BE2C (cell line): ENCODE data around the gene P3H2.
"Not testable (repeated sequence)": the region's sequence is repeated elsewhere in the genome, so short reads cannot be mapped to it uniquely, and the experiment has no call there.

Source experiments
- DNase-seq: peaks from one replicate; pipeline ENCODE4 v3.0.0-alpha.2; 2020
- H3K27me3 ChIP-seq: fragments of 250-450 bp; sonication (Bioruptor Pico); 2 replicates; pipeline ENCODE4 v1.5.1; 2020; ENCODE audit warnings: mild to moderate bottlenecking
- H3K36me3 ChIP-seq: fragments of 250-450 bp; sonication (Bioruptor Pico); 2 replicates; pipeline ENCODE4 v1.5.1; 2020; ENCODE audit warnings: mild to moderate bottlenecking
- H3K4me1 ChIP-seq: fragments of 250-450 bp; sonication (Bioruptor Pico); 2 replicates; pipeline ENCODE4 v1.5.1; 2020
- H3K4me3 ChIP-seq: 2 replicates; pipeline ENCODE4 v1.5.1; 2011; ENCODE audit warnings: low read depth, low read length
- H3K9me3 ChIP-seq: fragments of 250-450 bp; sonication (Bioruptor Pico); 2 replicates; pipeline ENCODE4 v1.5.1; 2020
- TF ChIP-seq, protein P1 (sequence below): IDR thresholded peaks from 2 replicates; pipeline ENCODE4 v1.5.1; 2012; ENCODE audit warnings: mild to moderate bottlenecking, low read depth, low read length

P3H2 gene

DNA sequence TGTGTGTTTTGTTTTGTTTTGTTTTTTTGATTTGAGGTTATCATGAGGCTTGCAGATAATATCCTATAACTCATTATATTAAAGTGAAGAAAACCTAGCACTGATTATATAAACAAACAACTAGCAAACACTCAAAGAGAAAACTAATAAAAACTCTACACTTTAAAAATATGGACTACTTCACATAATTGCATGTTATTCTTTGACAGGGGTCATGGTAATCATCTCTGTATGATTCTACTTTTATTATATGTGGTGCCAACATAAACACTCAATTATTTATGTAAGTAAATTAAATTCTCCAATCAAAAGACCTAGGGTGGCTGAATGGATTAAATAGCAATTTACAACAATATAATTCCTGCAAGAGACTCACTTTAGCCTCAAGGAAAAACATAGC is 44.6 kb upstream of the P3H2 start:
- no peaks in the 10 kb centered on the region for H3K27me3 ChIP-seq
- H3K36me3 ChIP-seq = no peaks in the 10 kb centered on the region
- TF ChIP-seq, protein P1, sequence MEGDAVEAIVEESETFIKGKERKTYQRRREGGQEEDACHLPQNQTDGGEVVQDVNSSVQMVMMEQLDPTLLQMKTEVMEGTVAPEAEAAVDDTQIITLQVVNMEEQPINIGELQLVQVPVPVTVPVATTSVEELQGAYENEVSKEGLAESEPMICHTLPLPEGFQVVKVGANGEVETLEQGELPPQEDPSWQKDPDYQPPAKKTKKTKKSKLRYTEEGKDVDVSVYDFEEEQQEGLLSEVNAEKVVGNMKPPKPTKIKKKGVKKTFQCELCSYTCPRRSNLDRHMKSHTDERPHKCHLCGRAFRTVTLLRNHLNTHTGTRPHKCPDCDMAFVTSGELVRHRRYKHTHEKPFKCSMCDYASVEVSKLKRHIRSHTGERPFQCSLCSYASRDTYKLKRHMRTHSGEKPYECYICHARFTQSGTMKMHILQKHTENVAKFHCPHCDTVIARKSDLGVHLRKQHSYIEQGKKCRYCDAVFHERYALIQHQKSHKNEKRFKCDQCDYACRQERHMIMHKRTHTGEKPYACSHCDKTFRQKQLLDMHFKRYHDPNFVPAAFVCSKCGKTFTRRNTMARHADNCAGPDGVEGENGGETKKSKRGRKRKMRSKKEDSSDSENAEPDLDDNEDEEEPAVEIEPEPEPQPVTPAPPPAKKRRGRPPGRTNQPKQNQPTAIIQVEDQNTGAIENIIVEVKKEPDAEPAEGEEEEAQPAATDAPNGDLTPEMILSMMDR = no peak
- H3K9me3 ChIP-seq = no peaks in the 10 kb centered on the region
- H3K4me1 ChIP-seq = no peaks in the 10 kb centered on the region
- no peak for DNase-seq
- H3K4me3 ChIP-seq = no peak overlapping the region

DNA sequence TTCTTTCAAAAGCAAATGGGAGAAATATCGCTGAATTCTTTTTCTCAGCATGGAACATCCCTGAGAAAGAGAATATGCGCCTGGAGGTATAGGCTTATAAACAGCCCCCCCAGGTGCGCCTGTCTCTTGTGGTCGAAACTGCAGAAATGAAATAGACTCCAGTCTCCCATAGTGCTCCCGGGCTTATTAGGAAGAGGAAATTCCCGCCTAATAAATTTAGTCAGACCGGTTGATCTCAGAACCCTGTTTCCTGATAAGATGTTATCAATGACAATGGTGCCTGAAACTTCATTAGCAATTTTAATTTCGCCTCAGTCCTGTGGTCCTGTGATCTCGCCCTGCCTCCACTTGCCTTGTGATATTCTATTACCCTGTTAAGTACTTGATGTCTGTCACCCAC is 41.3 kb upstream of the P3H2 start:
- not testable (repeated sequence) for H3K27me3 ChIP-seq, H3K36me3 ChIP-seq, DNase-seq, H3K4me1 ChIP-seq, H3K4me3 ChIP-seq, H3K9me3 ChIP-seq

DNA sequence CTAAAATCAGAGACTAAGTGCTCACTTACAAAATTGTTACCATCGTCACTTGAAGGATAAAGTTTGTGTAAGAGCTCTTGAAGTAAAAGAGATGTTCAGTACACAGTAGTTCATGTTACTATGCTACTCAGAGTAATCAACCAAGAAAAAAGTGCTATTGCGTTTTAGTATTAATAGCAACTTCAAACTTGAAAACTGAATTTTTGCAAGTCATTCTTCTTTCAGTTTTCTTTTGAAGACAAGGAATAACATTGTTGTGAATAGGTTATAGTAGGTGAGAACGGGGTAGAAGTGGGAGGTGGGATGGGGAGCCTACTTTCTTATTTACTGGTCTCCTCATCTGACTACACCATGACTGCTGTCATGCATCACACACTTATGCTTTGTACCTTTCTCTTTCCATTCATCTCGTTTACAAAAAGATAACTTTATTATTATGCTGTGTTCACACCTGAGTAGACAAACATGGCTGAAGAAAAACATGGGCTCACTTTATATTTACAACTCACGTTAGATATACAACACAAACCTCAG is 39.3 kb upstream of the P3H2 start:
- Histone ChIP-seq H3K4me1 (no peaks in the 10 kb centered on the region), H3K27me3 (no peaks in the 10 kb centered on the region), H3K36me3 (no peaks in the 10 kb centered on the region), H3K9me3 (no peaks in the 10 kb centered on the region), H3K4me3 (no peak overlapping the region)
- no peak for DNase-seq
- TF ChIP-seq, protein P1 = no peak

DNA sequence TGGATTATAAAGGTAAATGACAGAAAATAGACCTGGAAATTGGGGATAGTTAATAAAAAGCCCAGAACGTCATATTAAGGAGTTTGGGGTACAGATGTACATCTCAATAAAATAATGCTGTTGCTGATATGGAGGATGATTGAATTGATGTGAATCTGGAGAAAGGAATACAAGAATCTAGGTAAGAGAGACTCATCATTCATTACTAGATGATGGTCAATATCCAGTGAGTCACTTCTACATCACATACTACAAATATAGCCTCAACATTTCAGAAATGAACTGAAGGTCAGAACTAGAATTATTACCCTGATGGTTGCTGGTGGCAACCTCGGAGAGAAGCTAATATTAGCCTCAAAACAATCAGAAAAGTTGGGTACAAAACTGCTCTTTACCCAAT is 37.6 kb upstream of the P3H2 start:
- TF ChIP-seq, protein P1 = no peak
- no peaks in the 10 kb centered on the region for H3K4me1 ChIP-seq
- H3K9me3 ChIP-seq = no peaks in the 10 kb centered on the region
- DNase-seq = no peak
- H3K4me3 ChIP-seq = no peak overlapping the region
- no peaks in the 10 kb centered on the region for H3K36me3 ChIP-seq
- H3K27me3 ChIP-seq = no peaks in the 10 kb centered on the region

DNA sequence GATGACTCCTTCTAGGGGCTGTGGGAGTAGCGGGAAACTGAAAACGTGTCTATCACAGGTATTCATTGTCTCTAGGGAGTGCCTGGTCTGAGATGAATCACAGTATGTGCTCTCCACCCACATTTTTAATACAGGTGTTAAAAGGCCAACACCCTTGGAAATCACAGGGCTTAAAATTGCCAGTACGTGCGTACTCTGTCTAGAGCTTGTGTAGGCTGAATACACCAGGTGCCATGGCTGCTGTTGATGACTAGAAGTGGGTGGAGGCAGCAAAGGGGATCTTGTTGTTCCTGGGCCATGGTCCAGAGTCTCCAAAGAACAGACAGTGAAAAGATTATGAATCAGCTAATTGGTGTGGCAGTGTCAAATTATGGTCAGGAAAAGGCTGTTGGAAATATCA is 35.1 kb upstream of the P3H2 start:
- TF ChIP-seq, protein P1 = no peak
- Histone ChIP-seq H3K9me3 (no peaks in the 10 kb centered on the region), H3K27me3 (no peaks in the 10 kb centered on the region), H3K4me1 (no peaks in the 10 kb centered on the region), H3K36me3 (no peaks in the 10 kb centered on the region), H3K4me3 (no peak overlapping the region)
- DNase-seq = no peak

DNA sequence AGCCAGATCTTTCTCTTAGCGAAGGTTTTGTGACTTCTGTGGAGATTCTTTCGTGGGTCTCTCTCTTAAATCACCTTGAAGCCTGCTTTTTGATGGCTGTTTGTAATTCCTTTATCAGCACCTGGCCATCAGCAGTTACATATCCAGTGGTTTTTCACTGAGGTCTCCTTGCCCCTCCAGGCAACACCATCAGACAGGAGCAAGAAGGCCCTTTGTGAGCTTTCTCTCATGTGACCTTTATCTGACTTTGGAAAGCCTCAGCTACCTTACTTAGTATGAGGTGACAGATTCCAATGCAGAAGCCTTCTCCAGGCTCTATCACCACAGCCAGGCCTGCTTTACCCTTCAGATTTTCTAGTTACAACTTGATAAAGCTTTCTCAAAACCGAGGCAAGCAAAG is 30.0 kb upstream of the P3H2 start:
- no peaks in the 10 kb centered on the region for H3K4me1 ChIP-seq
- no peaks in the 10 kb centered on the region for H3K36me3 ChIP-seq
- DNase-seq = no peak
- no peak overlapping the region for H3K4me3 ChIP-seq
- no peaks in the 10 kb centered on the region for H3K9me3 ChIP-seq
- H3K27me3 ChIP-seq = no peaks in the 10 kb centered on the region
- TF ChIP-seq, protein P1 = no peak

DNA sequence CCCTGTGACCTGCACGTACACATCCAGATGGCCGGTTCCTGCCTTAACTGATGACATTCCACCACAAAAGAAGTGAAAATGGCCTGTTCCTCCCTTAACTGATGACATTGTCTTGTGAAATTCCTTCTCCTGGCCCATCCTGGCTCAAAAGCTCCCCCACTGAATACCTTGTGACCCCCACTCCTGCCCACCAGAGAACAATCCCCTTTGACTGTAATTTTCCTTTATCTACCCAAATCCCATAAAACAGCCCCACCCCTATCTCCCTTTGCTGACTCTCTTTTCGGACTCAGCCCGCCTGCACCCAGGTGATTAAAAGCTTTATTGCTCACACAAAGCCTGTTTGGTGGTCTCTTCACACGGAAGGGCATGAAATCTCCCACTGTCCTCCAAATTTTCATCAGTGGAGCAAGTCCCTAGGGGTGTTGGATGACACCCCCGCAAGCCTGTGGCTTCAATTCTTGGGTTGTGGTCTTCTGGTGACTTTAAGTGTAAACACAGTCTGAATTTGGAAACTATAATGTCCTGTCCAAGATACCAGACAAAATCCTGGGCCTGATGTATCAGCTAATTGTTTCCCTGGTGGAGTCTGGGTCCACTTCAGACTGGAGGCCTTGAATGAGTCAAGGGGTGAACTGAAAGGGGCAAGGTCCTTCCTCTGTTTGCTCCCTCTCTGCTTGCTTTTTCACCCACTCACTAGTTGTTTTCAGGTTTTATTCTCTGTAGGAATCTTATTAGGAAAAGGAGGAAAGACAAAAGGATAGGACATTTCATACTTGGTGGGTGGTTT is 29.3 kb upstream of the P3H2 start:
- H3K4me3 ChIP-seq, DNase-seq, H3K27me3 ChIP-seq, H3K4me1 ChIP-seq, H3K9me3 ChIP-seq, H3K36me3 ChIP-seq: not testable (repeated sequence)

DNA sequence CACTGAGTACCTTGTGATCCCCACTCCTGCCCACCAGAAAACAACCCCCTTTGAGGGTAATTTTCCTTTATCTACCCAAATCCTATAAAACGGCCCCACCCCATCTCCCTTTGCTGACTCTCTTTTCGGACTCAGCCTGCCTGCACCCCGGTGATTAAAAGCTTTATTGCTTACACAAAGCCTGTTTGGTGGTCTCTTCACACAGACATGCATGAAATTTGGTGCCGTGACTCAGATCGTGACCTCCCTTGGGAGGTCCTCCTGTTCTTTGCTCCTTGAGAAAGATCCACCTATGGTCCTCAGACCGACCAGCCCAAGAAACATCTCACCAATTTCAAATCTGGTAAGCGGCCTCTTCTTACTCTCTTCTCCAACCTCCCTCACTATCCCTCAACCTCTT is 24.1 kb upstream of the P3H2 start:
- not testable (repeated sequence) for H3K27me3 ChIP-seq, H3K9me3 ChIP-seq, H3K4me1 ChIP-seq, H3K4me3 ChIP-seq, DNase-seq, H3K36me3 ChIP-seq
